ENCODE results near the gene LRRC17. TPM values are rescaled to one million over a fixed set of nuclear protein-coding genes. Genes with fewer than 3 reads are reported as not detected.
A peak's percentile ranks its signal among the peaks of the same experiment; 100 is the strongest.

Gene LRRC17
- total RNA-seq, 2 donors from 2014 or later: 1.0 to 9.8 TPM

GRCh38 chr7:102982235-102982634 lies 69.4 kb downstream of the LRRC17 start:
- H3K9me3 ChIP-seq: no peaks in the 10 kb centered on the region
- no peak overlapping the region for H3K27ac ChIP-seq
- H3K4me3 ChIP-seq: no peak overlapping the region
- H3K36me3 ChIP-seq: no peaks in the 10 kb centered on the region
- no peaks in the 10 kb centered on the region for H3K4me1 ChIP-seq (replicated peaks)
- intact Hi-C loops (cut with DNase I): no loop called here
- 77% methylated on average over 1 of the region's 1 CpG for WGBS
- H3K27me3 ChIP-seq (replicated peaks; ENCODE audit: insufficient read depth): no peaks in the 10 kb centered on the region
- DNase-seq (ENCODE audit: low spot score): no peak
- TF ChIP-seq, protein P1, sequence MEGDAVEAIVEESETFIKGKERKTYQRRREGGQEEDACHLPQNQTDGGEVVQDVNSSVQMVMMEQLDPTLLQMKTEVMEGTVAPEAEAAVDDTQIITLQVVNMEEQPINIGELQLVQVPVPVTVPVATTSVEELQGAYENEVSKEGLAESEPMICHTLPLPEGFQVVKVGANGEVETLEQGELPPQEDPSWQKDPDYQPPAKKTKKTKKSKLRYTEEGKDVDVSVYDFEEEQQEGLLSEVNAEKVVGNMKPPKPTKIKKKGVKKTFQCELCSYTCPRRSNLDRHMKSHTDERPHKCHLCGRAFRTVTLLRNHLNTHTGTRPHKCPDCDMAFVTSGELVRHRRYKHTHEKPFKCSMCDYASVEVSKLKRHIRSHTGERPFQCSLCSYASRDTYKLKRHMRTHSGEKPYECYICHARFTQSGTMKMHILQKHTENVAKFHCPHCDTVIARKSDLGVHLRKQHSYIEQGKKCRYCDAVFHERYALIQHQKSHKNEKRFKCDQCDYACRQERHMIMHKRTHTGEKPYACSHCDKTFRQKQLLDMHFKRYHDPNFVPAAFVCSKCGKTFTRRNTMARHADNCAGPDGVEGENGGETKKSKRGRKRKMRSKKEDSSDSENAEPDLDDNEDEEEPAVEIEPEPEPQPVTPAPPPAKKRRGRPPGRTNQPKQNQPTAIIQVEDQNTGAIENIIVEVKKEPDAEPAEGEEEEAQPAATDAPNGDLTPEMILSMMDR (IDR thresholded peaks at IDR 0.05): no peak
- TF ChIP-seq POLR2A (IDR thresholded peaks at IDR 0.05) (no peak), POLR2AphosphoS5 (IDR thresholded peaks at IDR 0.05) (no peak)

DNA sequence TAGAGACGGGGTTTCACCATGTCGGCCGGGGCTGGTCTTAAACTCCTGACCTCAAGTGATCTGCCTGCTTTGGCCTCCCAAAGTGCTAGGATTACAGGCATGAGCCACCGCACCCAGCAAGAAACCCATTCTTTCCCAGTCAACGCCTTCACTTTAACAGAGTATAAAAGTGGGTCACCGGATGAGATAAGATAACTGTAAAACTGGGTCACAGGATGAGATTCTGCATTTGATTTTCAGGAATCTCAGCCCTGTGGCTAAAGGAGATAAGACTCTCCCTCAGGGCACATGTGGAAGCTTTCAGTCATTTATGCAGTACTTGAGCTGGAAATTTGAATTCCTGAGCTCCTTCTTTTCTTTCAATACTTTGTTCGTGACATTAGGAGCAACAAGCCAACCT lies 70.8 kb downstream of the LRRC17 start:
- WGBS: 84% methylated on average over 7 of the region's 7 CpGs
- intact Hi-C loops (cut with DNase I): no loop called here
- DNase-seq (ENCODE audit: low spot score): no peak
- TF ChIP-seq POLR2AphosphoS5 (IDR thresholded peaks at IDR 0.05) (no peak), POLR2A (IDR thresholded peaks at IDR 0.05) (no peak)
- TF ChIP-seq, protein P1 (IDR thresholded peaks at IDR 0.05): no peak
- Histone ChIP-seq H3K9me3 (no peaks in the 10 kb centered on the region), H3K36me3 (no peaks in the 10 kb centered on the region), H3K4me3 (no peak overlapping the region), H3K27me3 (replicated peaks; ENCODE audit: insufficient read depth) (no peaks in the 10 kb centered on the region), H3K27ac (no peak overlapping the region), H3K4me1 (replicated peaks) (no peaks in the 10 kb centered on the region)

DNA sequence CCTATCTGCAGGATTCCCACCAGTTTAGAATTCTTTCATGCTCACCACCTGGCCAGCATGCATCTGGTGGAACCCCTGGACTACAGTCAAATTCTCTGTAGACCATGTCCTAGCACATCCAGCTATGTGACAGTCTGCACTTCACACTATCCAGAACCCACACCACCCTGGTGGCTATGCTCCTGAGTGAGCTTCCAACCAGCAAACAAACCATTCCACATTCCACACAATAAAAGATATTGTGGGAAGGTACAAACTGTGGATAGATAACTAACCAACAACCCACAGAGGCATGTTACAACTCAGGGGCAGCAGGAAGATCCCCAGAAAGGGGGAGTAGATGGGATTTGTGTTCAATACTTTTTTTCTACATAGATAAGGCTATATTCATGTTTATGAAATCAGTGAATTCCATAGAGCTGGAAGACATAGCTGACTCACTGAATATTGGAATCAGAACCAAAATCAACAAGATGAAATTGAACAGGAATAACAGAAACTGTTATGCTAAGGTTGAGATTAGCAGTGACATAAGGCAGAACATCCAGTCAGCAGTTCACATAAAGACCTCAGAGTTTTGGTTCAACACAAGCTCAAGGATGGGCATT lies 72.5 kb downstream of the LRRC17 start:
- Histone ChIP-seq H3K4me3 (no peak overlapping the region), H3K4me1 (replicated peaks) (no peaks in the 10 kb centered on the region), H3K27me3 (replicated peaks; ENCODE audit: insufficient read depth) (no peaks in the 10 kb centered on the region), H3K36me3 (no peaks in the 10 kb centered on the region), H3K27ac (no peak overlapping the region), H3K9me3 (no peaks in the 10 kb centered on the region)
- no peak for DNase-seq (ENCODE audit: low spot score)
- intact Hi-C loops (cut with DNase I): no loop called here
- TF ChIP-seq POLR2A (IDR thresholded peaks at IDR 0.05) (no peak), POLR2AphosphoS5 (IDR thresholded peaks at IDR 0.05) (no peak)
- TF ChIP-seq, protein P1 (IDR thresholded peaks at IDR 0.05): no peak

DNA sequence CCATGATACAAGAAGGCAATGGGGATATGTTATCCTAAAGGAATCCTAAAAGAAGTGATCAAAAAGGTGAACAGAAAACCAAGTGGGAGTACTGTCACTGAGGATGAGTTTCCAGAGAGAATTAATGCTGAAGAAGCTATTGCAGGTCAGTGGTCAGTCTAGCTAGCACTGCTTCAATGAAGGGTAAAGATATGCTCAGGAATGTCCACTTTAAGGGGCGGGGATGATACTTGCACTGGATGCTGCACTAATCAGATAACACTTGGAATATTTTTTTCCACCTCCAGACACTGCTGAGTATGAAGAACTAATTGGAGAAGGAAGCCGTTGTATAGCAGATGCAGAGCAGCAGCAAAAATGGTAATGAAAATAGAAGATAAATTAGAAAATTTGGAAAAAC lies 75.3 kb downstream of the LRRC17 start:
- intact Hi-C loops (cut with DNase I): no loop called here
- WGBS: 93% methylated on average over 2 of the region's 2 CpGs
- peak overlapping the region; percentile 60 to 82 for H3K27ac ChIP-seq
- TF ChIP-seq POLR2A (IDR thresholded peaks at IDR 0.05): no peak
- TF ChIP-seq, protein P1 (IDR thresholded peaks at IDR 0.05): no peak
- no peak for TF ChIP-seq POLR2AphosphoS5 (IDR thresholded peaks at IDR 0.05)
- H3K27me3 ChIP-seq (replicated peaks; ENCODE audit: insufficient read depth): no peaks in the 10 kb centered on the region
- DNase-seq (ENCODE audit: low spot score): no peak
- no peak overlapping the region for H3K4me3 ChIP-seq
- no peaks in the 10 kb centered on the region for H3K9me3 ChIP-seq
- peaks cover 11% of the 10 kb centered on the region for H3K4me1 ChIP-seq (replicated peaks)
- no peaks in the 10 kb centered on the region for H3K36me3 ChIP-seq

Data from prostate gland (tissue), 2 donors.